HG02870 (cell line): Measurements from ENCODE around the gene SHLD1.
A peak's percentile ranks its signal among the peaks of the same experiment; 100 is the strongest.
"Not testable (repeated sequence)": the region's sequence is repeated elsewhere in the genome, so short reads cannot be mapped to it uniquely, and the experiment has no call there.

Source experiments
- ATAC-seq: cut with Tn5 transposase; IDR thresholded peaks from one replicate; pipeline ENCODE4 v1.9.1; 2021; ENCODE audit warnings: mild to moderate bottlenecking, moderate library complexity; ENCODE audit not compliant: unreplicated experiment

The SHLD1 gene

GRCh38 chr20:5780846-5781217 is 30.6 kb downstream of the SHLD1 start:
- peak; percentile 82 for ATAC-seq

- ATAC-seq: not testable (repeated sequence)
Observed at GRCh38 chr20:5781367-5781766, 31.2 kb downstream of the SHLD1 start.

- ATAC-seq: no peak
Observed at GRCh38 chr20:5781798-5782750, 31.9 kb downstream of the SHLD1 start.

GRCh38 chr20:5784735-5785134 is 34.5 kb downstream of the SHLD1 start:
- no peak for ATAC-seq

- ATAC-seq: no peak
Observed at GRCh38 chr20:5785146-5785545, 34.9 kb downstream of the SHLD1 start.

GRCh38 chr20:5786930-5787795 is 37.0 kb downstream of the SHLD1 start:
- ATAC-seq: no peak

GRCh38 chr20:5787796-5788165 is 37.6 kb downstream of the SHLD1 start:
- no peak for ATAC-seq

GRCh38 chr20:5788385-5788895 is 38.2 kb downstream of the SHLD1 start:
- ATAC-seq: peak; percentile 85

GRCh38 chr20:5789827-5790226 is 39.6 kb downstream of the SHLD1 start:
- ATAC-seq: no peak

GRCh38 chr20:5793916-5794315 is 43.7 kb downstream of the SHLD1 start:
- no peak for ATAC-seq

GRCh38 chr20:5796331-5797040 is 46.3 kb downstream of the SHLD1 start:
- ATAC-seq: no peak

GRCh38 chr20:5797165-5797564 is 47.0 kb downstream of the SHLD1 start:
- no peak for ATAC-seq

GRCh38 chr20:5797843-5798462 is 47.8 kb downstream of the SHLD1 start:
- ATAC-seq: peak; percentile 90

- ATAC-seq: not testable (repeated sequence)
Observed at GRCh38 chr20:5803754-5804303, 53.6 kb downstream of the SHLD1 start.

- no peak for ATAC-seq
Observed at GRCh38 chr20:5806457-5807263, 56.5 kb downstream of the SHLD1 start.

GRCh38 chr20:5807431-5807830 is 57.2 kb downstream of the SHLD1 start:
- ATAC-seq: no peak

- no peak for ATAC-seq
Observed at GRCh38 chr20:5808901-5809300, 58.7 kb downstream of the SHLD1 start.

GRCh38 chr20:5809495-5809894 is 59.3 kb downstream of the SHLD1 start:
- ATAC-seq: no peak

- ATAC-seq: no peak
Observed at GRCh38 chr20:5810800-5811422, 60.7 kb downstream of the SHLD1 start.
